GM21528 (cell line): ENCODE measurements around the gene CHEK1.

Experiments used
- ATAC-seq: cut with Tn5 transposase; IDR thresholded peaks from one replicate; pipeline ENCODE4 v1.9.1; 2021; ENCODE audit warnings: mild to moderate bottlenecking, moderate library complexity; ENCODE audit not compliant: unreplicated experiment, low FRiP score

CHEK1 gene

DNA sequence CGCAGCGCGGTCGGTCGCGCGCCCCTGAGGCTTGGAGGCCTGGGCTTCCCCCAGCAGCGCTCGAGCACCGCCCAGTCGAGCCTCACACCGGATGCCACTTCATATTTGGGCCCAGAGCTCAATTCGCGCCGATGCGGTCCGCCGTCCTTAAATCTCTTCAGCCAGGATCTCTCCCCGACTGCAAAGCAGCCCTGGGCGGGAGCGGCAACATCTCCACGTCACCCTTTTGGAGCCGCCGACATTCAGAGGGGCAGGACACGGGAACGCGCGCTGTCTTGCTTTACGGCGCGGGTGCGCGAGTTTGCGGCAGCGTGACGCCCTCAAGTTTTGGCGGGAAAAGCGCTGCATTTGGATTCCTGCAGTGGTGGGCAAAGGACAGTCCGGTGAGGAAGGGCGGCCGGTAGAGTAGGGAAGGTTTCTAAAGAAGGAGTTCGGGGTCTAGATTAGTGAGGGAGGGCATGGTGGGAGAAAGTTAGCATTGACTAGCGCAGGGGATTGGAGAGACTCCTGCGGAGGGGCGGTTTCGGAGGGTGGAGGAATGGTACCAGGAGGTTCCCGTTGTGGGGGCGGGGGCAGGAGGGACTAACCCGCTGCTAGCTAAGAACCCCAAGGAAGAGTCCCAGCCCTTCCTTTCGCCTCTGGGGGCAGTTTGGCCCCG lies 796 bp downstream of the CHEK1 start:
- ATAC-seq, result peak; percentile 85

- peak; percentile 42 for ATAC-seq
These were observed 1.5 kb downstream of the CHEK1 start for GRCh38 chr11:125626288-125626950.

GRCh38 chr11:125627236-125627910 lies 2.4 kb downstream of the CHEK1 start:
- no peak for ATAC-seq

- no peak for ATAC-seq
These were observed 12.9 kb downstream of the CHEK1 start for GRCh38 chr11:125637840-125638239.

GRCh38 chr11:125638315-125638714 lies 13.4 kb downstream of the CHEK1 start:
- ATAC-seq, result no peak

- no peak for ATAC-seq
These were observed 20.9 kb downstream of the CHEK1 start for GRCh38 chr11:125645871-125646270.

DNA sequence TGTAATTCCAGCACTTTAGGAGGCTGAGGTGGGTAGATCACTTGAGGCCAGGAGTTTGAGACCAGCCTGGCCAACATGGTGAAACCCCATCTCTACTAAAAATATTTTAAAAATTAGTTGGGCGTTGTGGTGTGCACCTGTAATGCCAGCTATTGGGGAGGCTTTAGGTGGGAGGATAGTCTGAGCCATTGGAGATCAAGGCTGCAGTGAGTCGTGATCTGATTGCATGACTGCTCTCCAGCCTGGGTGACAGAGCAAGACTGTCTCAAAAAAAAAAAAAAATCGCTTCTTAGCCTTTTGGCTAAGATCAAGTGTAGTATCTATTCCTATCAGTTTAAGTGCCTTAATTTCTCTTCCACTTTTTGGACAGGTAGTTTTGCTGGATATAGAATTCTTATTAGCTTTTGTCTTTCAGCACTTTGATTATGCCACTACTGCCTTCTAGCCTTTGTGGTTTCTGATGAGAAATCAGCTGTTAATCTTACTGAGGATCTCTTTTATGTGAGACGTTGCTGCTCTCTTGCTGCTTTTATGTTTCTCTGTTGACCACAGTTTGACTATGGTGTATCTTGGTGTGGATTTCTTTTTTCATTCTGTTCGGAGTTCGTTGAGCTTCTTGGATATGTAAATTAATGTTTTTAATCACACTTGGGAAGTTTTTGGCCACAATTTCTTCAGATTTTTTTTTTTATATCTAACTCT lies 24.7 kb downstream of the CHEK1 start:
- no peak for ATAC-seq

- ATAC-seq, result no peak
These were observed 37.7 kb downstream of the CHEK1 start for GRCh38 chr11:125662689-125663088.

DNA sequence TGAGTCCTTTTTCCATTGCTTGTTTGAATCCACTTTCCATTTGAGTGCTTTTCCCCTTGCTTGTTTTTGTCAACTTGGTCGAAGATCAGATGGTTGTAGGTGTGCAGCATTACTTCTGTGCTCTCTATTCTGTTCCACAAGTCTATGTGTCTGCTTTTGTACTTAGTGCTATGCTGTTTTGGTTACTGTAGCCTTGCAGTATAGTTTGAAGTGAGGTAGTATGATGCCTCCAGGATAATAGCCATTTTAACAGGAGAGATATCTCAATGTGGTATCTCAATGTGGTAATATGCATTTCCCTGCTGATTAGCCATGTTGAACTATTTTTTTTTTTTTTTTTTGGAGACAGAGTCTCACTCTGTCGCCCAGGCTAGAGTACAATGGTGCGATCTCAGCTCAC lies 38.9 kb downstream of the CHEK1 start:
- ATAC-seq, result no peak

DNA sequence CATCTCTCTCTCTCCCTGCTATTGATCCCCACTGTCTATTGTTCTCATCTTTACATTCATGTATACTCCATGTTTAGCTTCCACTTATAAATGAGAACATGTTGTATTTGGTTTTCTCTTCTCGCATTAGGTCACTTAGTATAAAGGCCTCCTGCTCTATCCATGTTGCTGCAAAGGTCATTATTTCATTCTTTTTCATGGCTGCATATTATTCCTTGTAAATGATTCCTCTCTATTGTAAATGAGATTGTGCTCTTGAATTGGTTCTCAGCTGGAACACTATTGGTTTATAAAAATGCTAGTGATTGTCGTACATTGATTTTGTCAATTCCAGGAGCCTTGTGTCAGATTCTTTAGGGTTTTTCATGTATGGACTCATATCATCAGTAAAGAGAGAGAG lies 42.2 kb downstream of the CHEK1 start:
- ATAC-seq, result no peak

DNA sequence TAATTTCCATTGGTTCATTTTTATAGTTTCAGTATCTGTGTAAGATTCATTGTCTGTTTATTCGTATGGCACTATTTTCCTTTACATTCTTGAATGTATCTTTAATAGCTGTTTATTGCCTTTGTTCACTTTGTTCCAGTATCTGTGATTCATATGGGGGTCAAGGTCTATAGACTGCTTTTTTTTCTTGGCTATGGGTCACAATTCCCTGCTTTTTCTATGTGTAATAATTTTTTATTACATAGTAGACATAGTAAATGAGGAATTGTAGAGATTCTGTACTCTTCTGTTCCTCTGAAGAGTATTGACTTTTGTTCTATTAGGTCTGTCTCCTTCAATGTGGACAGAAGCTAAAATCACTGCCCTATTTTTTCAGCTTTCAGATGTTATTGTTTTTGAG lies 45.2 kb downstream of the CHEK1 start:
- no peak for ATAC-seq

- no peak for ATAC-seq
These were observed 46.6 kb downstream of the CHEK1 start for GRCh38 chr11:125671561-125671960.

- ATAC-seq, result no peak
These were observed 49.2 kb downstream of the CHEK1 start for GRCh38 chr11:125674210-125674609.

GRCh38 chr11:125675196-125675595 lies 50.2 kb downstream of the CHEK1 start:
- ATAC-seq, result no peak

DNA sequence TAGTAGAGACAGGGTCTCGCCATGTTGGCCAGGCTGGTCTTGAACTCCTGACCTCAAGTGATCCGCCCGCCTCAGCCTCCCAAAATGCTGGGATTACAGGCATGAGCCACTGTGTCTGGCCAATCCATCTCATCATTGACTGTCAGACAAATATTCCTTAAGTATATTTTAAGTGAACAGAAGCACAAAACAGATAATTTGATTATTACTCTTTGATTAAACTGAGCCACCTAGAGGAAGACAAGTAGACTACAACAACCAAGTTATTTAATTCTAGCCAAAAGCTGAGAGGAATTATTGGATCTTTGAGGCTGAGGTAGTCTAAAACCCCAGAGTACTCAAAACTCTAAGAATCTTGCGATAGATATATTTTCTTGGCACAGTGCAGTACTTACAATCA lies 54.4 kb downstream of the CHEK1 start:
- ATAC-seq, result no peak

DNA sequence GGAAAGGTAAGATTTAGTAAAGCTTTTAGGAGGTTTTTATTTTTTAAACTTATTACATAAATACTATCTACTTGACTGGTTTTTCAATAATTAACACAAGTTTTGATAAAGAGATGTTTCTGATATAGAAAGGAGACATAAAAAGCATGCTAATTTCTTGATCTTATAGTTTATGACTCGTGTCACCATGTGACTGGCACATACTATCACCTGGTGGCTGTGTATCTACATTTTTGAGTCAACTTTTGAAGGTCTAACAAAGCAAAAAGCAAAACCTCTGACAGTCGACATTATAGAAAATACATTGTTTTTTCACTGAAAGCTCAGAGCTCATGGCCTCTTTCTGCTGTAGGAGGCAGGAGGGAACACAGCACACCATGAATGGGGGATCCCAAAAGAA lies 54.9 kb downstream of the CHEK1 start:
- no peak for ATAC-seq

DNA sequence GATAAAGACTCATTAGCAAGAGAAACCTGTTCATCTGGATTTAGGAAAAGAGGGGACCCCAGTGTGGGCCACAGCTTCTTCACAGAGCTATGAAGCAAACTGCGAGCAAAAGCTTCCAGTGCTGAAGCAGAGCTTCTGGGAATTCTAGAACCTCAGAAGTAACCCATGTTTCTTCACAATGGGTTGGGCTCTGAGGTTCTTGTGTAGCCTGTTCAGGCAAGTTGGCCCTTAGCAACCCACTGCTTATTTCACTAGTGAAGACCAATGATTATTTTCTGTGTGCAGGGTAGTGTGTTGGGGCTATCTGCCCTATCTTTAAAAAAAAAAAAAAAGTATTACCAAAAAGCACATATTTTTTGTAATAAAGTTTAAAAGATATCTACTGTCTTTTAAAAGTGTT lies 55.8 kb downstream of the CHEK1 start, which contains the start of gene ACRV1:
ACRV1 (minus strand) TSS at position 101 of the 400 bp plus-strand sequence; CDS start at position 34, 67 bp downstream.
- ATAC-seq, result no peak

DNA sequence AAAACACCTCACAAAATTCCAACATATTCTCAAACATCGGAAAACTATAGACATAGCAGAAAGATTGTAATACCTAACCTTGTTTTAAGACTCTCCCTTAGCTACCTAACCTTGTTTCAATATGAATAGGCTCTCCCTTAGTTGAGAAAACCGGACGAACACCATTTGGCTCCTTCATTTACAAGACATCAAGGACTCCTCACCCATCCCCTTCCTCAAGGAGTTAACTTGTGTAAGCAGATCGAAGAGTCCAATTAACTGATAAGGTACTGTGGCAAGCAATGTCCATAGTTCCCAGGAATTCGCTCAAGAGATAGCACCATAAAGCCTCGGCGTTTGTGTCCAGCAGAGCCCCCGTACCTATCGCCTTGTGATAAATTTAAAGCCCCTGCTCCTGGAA lies 60.3 kb downstream of the CHEK1 start:
- no peak for ATAC-seq

DNA sequence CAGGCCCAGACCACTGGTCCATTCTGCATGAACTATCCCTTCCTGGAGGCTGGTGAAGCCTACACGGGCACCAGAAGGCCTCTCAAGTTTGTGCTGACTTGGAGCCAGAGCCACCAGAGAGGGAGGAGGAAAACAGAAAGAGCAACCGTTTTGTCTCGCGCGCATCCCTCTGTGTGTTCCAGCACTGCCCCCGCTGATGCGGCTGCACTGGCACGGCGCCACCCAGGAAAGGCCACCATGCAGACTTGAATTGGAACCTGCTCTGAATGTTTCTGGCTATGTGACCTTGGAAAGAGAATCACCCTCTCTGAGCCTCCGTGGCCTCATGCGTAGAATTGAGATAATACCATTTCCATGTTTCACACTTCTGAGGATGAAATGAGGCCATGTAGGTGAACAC lies 63.1 kb downstream of the CHEK1 start:
- no peak for ATAC-seq

DNA sequence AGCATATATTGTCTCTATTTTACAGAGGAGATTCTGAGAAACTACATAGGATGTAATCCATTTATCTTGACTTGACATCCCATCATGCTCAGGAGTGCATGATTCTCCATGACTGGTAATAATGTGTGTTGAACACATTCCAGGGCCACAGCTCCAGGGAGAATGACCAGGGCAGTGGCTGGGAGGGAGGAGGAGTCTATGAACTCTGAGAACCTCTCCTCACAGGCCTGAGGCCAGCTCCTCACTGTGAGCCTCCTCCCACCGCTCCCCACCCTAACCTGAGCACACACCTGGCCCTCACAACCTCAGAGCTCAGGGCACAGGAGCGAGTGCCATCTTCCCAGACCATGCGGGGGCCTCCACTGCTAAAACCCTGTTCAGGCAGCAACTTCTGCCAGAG lies 63.7 kb downstream of the CHEK1 start:
- ATAC-seq, result no peak

DNA sequence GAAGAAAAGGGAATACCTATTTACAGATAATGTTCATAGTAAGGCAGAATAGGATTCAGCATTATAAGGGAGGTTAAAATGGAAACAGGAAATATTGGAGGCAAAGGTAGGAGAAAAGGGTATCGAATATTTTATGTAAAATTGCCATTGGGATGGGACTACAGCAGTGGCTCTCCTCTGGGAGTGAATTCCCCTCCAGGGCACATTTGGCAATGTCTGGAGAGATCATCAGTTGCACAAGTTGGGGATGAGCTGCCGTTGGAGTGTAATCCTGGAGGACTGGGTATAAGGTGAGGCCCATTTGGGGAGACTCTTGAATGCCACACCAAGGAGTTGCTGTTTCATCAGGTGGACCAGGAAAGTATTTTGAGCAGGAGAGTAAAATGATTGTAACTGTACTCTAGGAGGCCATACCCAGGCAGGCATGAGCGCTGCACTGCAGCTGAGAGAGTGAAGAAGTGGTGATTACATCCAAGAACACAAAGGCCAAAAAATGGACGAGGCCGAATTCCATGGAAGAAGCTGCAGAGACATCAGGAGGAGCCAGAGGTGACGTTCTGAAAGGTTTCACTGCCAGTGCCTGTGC lies 64.4 kb downstream of the CHEK1 start:
- no peak for ATAC-seq
